IMR-90 (cell line): ENCODE data around the gene ETFA. TPM values are rescaled to one million over a fixed set of nuclear protein-coding genes. Genes with fewer than 3 reads are reported as not detected.

Experiments
- ATAC-seq: fragments of 200-7000 bp; cut with Tn5 transposase; 2 replicates; pipeline ENCODE4 v1.9.1; 2020; ENCODE audit warnings: low read depth, mild to moderate bottlenecking, moderate library complexity
- BruUV-seq: library from RNA; stranded (reverse); fragments of 400-500 nt; replicated peaks from 2 replicates; lab custom pipeline; 2021; lab: Mats Ljungman, UMichigan
- CTCF ChIA-PET: fragments of 300-600 bp; formaldehyde crosslinking; extraction: SDS; loops from one replicate; lab custom pipeline; 2021; ENCODE audit warnings: antibody characterized with exemption; lab: Yijun Ruan, JAX
- POLR2A ChIA-PET: fragments of 300-600 bp; sonication (Branson Sonifier 250); formaldehyde crosslinking; loops from one replicate; lab custom pipeline; 2022; ENCODE audit warnings: antibody characterized with exemption; ENCODE audit not compliant: unreplicated experiment; lab: Charles Lee
- DNase-seq: peaks from one replicate; pipeline ENCODE4 v3.0.0; 2013
- H2AFZ ChIP-seq: replicated peaks from 2 replicates; pipeline ENCODE3; 2013; ENCODE audit warnings: low read length, mild to moderate bottlenecking; ENCODE audit not compliant: poor library complexity
- H2AK5ac ChIP-seq: 2 replicates; pipeline ENCODE4 v1.6.1; 2013; ENCODE audit warnings: low read depth, low read length, inconsistent platforms
- H2AK9ac ChIP-seq: replicated peaks from 2 replicates; pipeline ENCODE3; 2013; ENCODE audit warnings: mild to moderate bottlenecking, low read depth, low read length, moderate library complexity; ENCODE audit not compliant: poor library complexity
- H2BK120ac ChIP-seq: 2 replicates; pipeline ENCODE4 v1.6.1; 2013; ENCODE audit warnings: low read depth, low read length, inconsistent platforms
- H2BK15ac ChIP-seq: 3 replicates; pipeline ENCODE4 v1.6.1; 2013; ENCODE audit warnings: low read depth, low read length, inconsistent platforms
- H2BK20ac ChIP-seq: 2 replicates; pipeline ENCODE4 v1.6.1; 2013; ENCODE audit warnings: low read depth, mild to moderate bottlenecking, inconsistent platforms, low read length, moderate library complexity
- H2BK5ac ChIP-seq: 2 replicates; pipeline ENCODE4 v1.6.1; 2013; ENCODE audit warnings: mild to moderate bottlenecking, low read depth, low read length, inconsistent platforms; ENCODE audit not compliant: poor library complexity, severe bottlenecking
- H3K14ac ChIP-seq: replicated peaks from 2 replicates; pipeline ENCODE4 v1.6.1; 2013; ENCODE audit warnings: low read depth, low read length, inconsistent platforms
- H3K18ac ChIP-seq: 2 replicates; pipeline ENCODE4 v1.6.1; 2013; ENCODE audit warnings: low read depth, low read length, control low read depth
- H3K23ac ChIP-seq: 2 replicates; pipeline ENCODE4 v1.6.1; 2013; ENCODE audit warnings: low read depth, low read length, inconsistent platforms
- H3K27ac ChIP-seq: 2 replicates; pipeline ENCODE4 v1.5.1; 2013; ENCODE audit warnings: mild to moderate bottlenecking, control low read depth, low read length; ENCODE audit not compliant: insufficient read depth
- H3K27me3 ChIP-seq: 2 replicates; pipeline ENCODE4 v1.6.1; 2013; ENCODE audit warnings: low read length; ENCODE audit not compliant: control insufficient read depth, insufficient read depth
- H3K36me3 ChIP-seq: 2 replicates; pipeline ENCODE4 v1.6.1; 2013; ENCODE audit warnings: low read length, mixed read lengths; ENCODE audit not compliant: control insufficient read depth, insufficient read depth
- H3K4ac ChIP-seq: 2 replicates; pipeline ENCODE4 v1.6.1; 2013; ENCODE audit warnings: low read depth, low read length, inconsistent platforms
- H3K4me1 ChIP-seq: 2 replicates; pipeline ENCODE4 v1.6.1; 2013; ENCODE audit warnings: low read length, mixed read lengths; ENCODE audit not compliant: control insufficient read depth, insufficient read depth
- H3K4me2 ChIP-seq: 2 replicates; pipeline ENCODE4 v1.6.1; 2013; ENCODE audit warnings: low read depth, mild to moderate bottlenecking, control low read depth, low read length, moderate library complexity
- H3K4me3 ChIP-seq: 2 replicates; pipeline ENCODE4 v1.5.1; 2013; ENCODE audit warnings: low read depth, mild to moderate bottlenecking, control low read depth, low read length, moderate library complexity; ENCODE audit not compliant: insufficient read depth
- H3K56ac ChIP-seq: 2 replicates; pipeline ENCODE4 v1.6.1; 2013; ENCODE audit warnings: low read length, inconsistent platforms; ENCODE audit not compliant: insufficient read depth; ENCODE audit errors: extremely low read depth
- H3K79me1 ChIP-seq, 2 experiments: 2 replicates each; pipeline ENCODE4 v1.6.1; 2013; ENCODE audit warnings: low read length in 2 of 2, inconsistent platforms in 1 of 2, low read depth in 1 of 2
- H3K9ac ChIP-seq: 2 replicates; pipeline ENCODE4 v1.6.1; 2013; ENCODE audit warnings: low read depth, low read length, control low read depth
- H3K9me1 ChIP-seq: 2 replicates; pipeline ENCODE4 v1.6.1; 2013; ENCODE audit warnings: low read length, inconsistent platforms; ENCODE audit not compliant: insufficient read depth
- H3K9me3 ChIP-seq: 2 replicates; pipeline ENCODE4 v1.6.1; 2013; ENCODE audit warnings: low read length; ENCODE audit not compliant: control insufficient read depth, insufficient read depth
- H4K20me1 ChIP-seq: 2 replicates; pipeline ENCODE4 v1.6.1; 2013; ENCODE audit warnings: low read length, inconsistent platforms; ENCODE audit not compliant: insufficient read depth
- H4K5ac ChIP-seq: 2 replicates; pipeline ENCODE4 v1.6.1; 2013; ENCODE audit warnings: mild to moderate bottlenecking, low read depth, low read length, control low read depth
- H4K8ac ChIP-seq, 2 experiments: 2 replicates each; pipeline ENCODE4 v1.6.1; 2013; ENCODE audit warnings: low read depth in 2 of 2, low read length in 2 of 2, control low read depth in 1 of 2, inconsistent platforms in 1 of 2
- H4K91ac ChIP-seq: 2 replicates; pipeline ENCODE4 v1.6.1; 2013; ENCODE audit warnings: low read depth, low read length, inconsistent platforms; ENCODE audit not compliant: insufficient read depth
- BHLHE40 ChIP-seq: fragments of 150-350 bp; IDR thresholded peaks from 2 replicates; pipeline ENCODE4 v1.6.1; 2016; ENCODE audit warnings: mild to moderate bottlenecking, low read depth, low read length
- CEBPB ChIP-seq: IDR thresholded peaks from 2 replicates; pipeline ENCODE4 v1.6.1; 2012; ENCODE audit warnings: low read depth, low read length, improper control_type of control experiment
- CHD1 ChIP-seq: IDR thresholded peaks from 2 replicates; pipeline ENCODE4 v1.6.1; 2012; ENCODE audit warnings: low read depth, low read length, improper control_type of control experiment
- CTCF ChIP-seq: conservative IDR thresholded peaks from 2 replicates; pipeline ENCODE4 v1.5.1; 2012; ENCODE audit warnings: mild to moderate bottlenecking, low read depth, low read length, improper control_type of control experiment
- ELK1 ChIP-seq: fragments of 150-350 bp; IDR thresholded peaks from 2 replicates; pipeline ENCODE4 v1.6.1; 2016; ENCODE audit warnings: low read depth, mild to moderate bottlenecking, low read length, moderate library complexity, borderline replicate concordance
- FOS ChIP-seq: fragments of 150-350 bp; IDR thresholded peaks from 2 replicates; pipeline ENCODE4 v1.6.1; 2016; ENCODE audit warnings: low read depth, low read length
- MAFK ChIP-seq: IDR thresholded peaks from 2 replicates; pipeline ENCODE4 v1.6.1; 2012; ENCODE audit warnings: low read depth, low read length, improper control_type of control experiment
- MAZ ChIP-seq: IDR thresholded peaks from 2 replicates; pipeline ENCODE4 v1.6.1; 2012; ENCODE audit warnings: low read depth, mild to moderate bottlenecking, low read length, improper control_type of control experiment, moderate library complexity, borderline replicate concordance
- POLR2A ChIP-seq: IDR thresholded peaks from 2 replicates; pipeline ENCODE4 v1.6.1; 2012; ENCODE audit warnings: mild to moderate bottlenecking, low read depth, low read length
- SMC3 ChIP-seq: fragments of 150-350 bp; IDR thresholded peaks from 2 replicates; pipeline ENCODE4 v1.6.1; 2016; ENCODE audit warnings: low read depth, mild to moderate bottlenecking, antibody characterized with exemption, low read length, moderate library complexity
- USF2 ChIP-seq: fragments of 150-350 bp; IDR thresholded peaks from 2 replicates; pipeline ENCODE4 v1.6.1; 2017; ENCODE audit warnings: mild to moderate bottlenecking, antibody characterized with exemption, low read length, low read depth
- WGBS, 2 experiments: methylation state at CpG; one replicate each; pipeline versions ENCODE4 v1.1.5 to v1.1.7; 2013; ENCODE audit warnings: missing lambda C conversion rate in 2 of 2; ENCODE audit not compliant: insufficient read length in 1 of 2; ENCODE audit errors: extremely low coverage in 2 of 2; 5-methylcytosine and 5-hydroxymethylcytosine counted together
- dilution Hi-C: fragments of 300-500 bp; cut with HindIII; formaldehyde crosslinking; loops from one replicate; pipeline ENCODE4 v1.14.3; 2018; ENCODE audit warnings: low sequenced_read_pairs; ENCODE audit not compliant: unreplicated experiment
- in situ Hi-C: fragments of 300-500 bp; cut with MboI; formaldehyde crosslinking; loops from 3 replicates; pipeline ENCODE4 v1.14.3; 2019; ENCODE audit warnings: low sequenced_read_pairs, inconsistent platforms, mixed read lengths
- intact Hi-C: fragments of 100-400 bp; cut with micrococcal nuclease; formaldehyde crosslinking; loops from 2 replicates; pipeline ENCODE4 v1.10.0; 2022
- polyA plus RNA-seq, 3 experiments: library from polyadenylated mRNA; depleted of rRNA; stranded (reverse); fragments of >200 nt; gene quantifications; 2 replicates each; pipeline ENCODE4 v1.2.3, GENCODE V29; 2012; ENCODE audit warnings: low replicate concordance in 1 of 3
- total RNA-seq: library from RNA; depleted of rRNA; stranded (reverse); fragments of >200 nt; gene quantifications from 2 replicates; pipeline ENCODE4 v1.2.3, GENCODE V29; 2012

Gene ETFA
- total and polyA plus RNA-seq, 2 of the 4 experiments (the other 2 are of a cell fraction) = 115 to 172 TPM

GRCh38 chr15:76344893-76345582 is 33.8 kb upstream of the ETFA start (continued):
- no peak for TF ChIP-seq MAZ

- H3K27ac ChIP-seq = no peak overlapping the region
- H2AK9ac ChIP-seq = no peak overlapping the region
- H3K4me2 ChIP-seq = no peak overlapping the region
- ChIA-PET CTCF (no interaction called here), POLR2A (no interaction called here)
- no peak overlapping the region for H3K23ac ChIP-seq
- no peak overlapping the region for H2AFZ ChIP-seq
- no peak overlapping the region for H3K56ac ChIP-seq
- dilution Hi-C loops (no loop called here), in situ Hi-C loops (no loop called here), intact Hi-C loops (loop anchor here (10.0 kb wide), 1 partner anchor 231 kb away; no protein-coding TSS in a partner anchor)
- peaks cover 17% of the 10 kb centered on the region for H4K20me1 ChIP-seq
- 82% methylated on average over 3 of the region's 16 CpGs; no CpG with 5 or more reads in 1 of the 2 experiments for WGBS, 2 experiments
- H3K18ac ChIP-seq = no peak overlapping the region
- no peak overlapping the region for H3K4me3 ChIP-seq
- H2BK5ac ChIP-seq = no peak overlapping the region
- H3K79me1 ChIP-seq = peaks cover 2 to 9% of the 10 kb centered on the region in 2 experiments; a peak in 3 of 4 replicates
- BruUV-seq = no TSS peak
- H3K9me1 ChIP-seq = no peaks in the 10 kb centered on the region; the same call in 1 of the 2 replicates
- peaks cover 11% of the 10 kb centered on the region; the same call in 1 of the 2 replicates for H3K9me3 ChIP-seq
- peaks cover 21% of the 10 kb centered on the region for H3K36me3 ChIP-seq
- no peak overlapping the region for H2BK120ac ChIP-seq
- no peak overlapping the region for H3K9ac ChIP-seq
- no peak overlapping the region for H2BK15ac ChIP-seq
- H3K4me1 ChIP-seq = peaks cover 6% of the 10 kb centered on the region; the same call in 1 of the 2 replicates
- DNase-seq = no peak
- no peak overlapping the region for H4K91ac ChIP-seq
- ATAC-seq = no peak
- no peak overlapping the region for H2BK20ac ChIP-seq
- H3K27me3 ChIP-seq = peaks cover 35% of the 10 kb centered on the region
- no peak overlapping the region for H3K14ac ChIP-seq
- H3K4ac ChIP-seq = no peak overlapping the region
- H4K8ac ChIP-seq = no peak overlapping the region
- no peak overlapping the region for H2AK5ac ChIP-seq
- H4K5ac ChIP-seq = no peak overlapping the region
- TF ChIP-seq BHLHE40 (no peak), POLR2A (no peak), CHD1 (no peak), ELK1 (no peak), CTCF (no peak), CEBPB (no peak), USF2 (no peak), FOS (no peak), MAFK (no peak), SMC3 (no peak)
These were observed 32.2 kb upstream of the ETFA start for GRCh38 chr15:76343313-76343996.
